ENCODE results near the gene DISC1.

DISC1 gene

GRCh38 chr1:231729544-231729943 lies 103.0 kb downstream of the DISC1 start:
- H3K9me3 Mint-ChIP-seq: peaks cover 14% of the 10 kb centered on the region
- peaks cover 11% of the 10 kb centered on the region for H3K4me1 Mint-ChIP-seq
- no peaks in the 10 kb centered on the region for H3K27me3 Mint-ChIP-seq (ENCODE audit: low read depth, poor library complexity)
- no peak overlapping the region for H3K27ac Mint-ChIP-seq
- no peak for TF ChIP-seq CTCF (IDR thresholded peaks at IDR 0.05)
- no peak for DNase-seq
- no peaks in the 10 kb centered on the region for H3K36me3 Mint-ChIP-seq (ENCODE audit: low read depth)
- H3K4me3 Mint-ChIP-seq: no peak overlapping the region

- no peak for DNase-seq
- Mint-ChIP-seq H3K4me3 (no peak overlapping the region), H3K36me3 (ENCODE audit: low read depth) (no peaks in the 10 kb centered on the region), H3K27me3 (ENCODE audit: low read depth, poor library complexity) (no peaks in the 10 kb centered on the region), H3K4me1 (no peaks in the 10 kb centered on the region), H3K9me3 (peaks cover 14% of the 10 kb centered on the region), H3K27ac (no peak overlapping the region)
- TF ChIP-seq CTCF (IDR thresholded peaks at IDR 0.05): no peak
Observed at GRCh38 chr1:231731268-231731667, 104.7 kb downstream of the DISC1 start.

GRCh38 chr1:231733063-231733462 lies 106.5 kb downstream of the DISC1 start:
- DNase-seq: no peak
- no peak overlapping the region for H3K27ac Mint-ChIP-seq
- no peak for TF ChIP-seq CTCF (IDR thresholded peaks at IDR 0.05)
- no peaks in the 10 kb centered on the region for H3K27me3 Mint-ChIP-seq (ENCODE audit: low read depth, poor library complexity)
- peaks cover 14% of the 10 kb centered on the region for H3K9me3 Mint-ChIP-seq
- H3K4me1 Mint-ChIP-seq: no peaks in the 10 kb centered on the region
- no peaks in the 10 kb centered on the region for H3K36me3 Mint-ChIP-seq (ENCODE audit: low read depth)
- no peak overlapping the region for H3K4me3 Mint-ChIP-seq

DNA sequence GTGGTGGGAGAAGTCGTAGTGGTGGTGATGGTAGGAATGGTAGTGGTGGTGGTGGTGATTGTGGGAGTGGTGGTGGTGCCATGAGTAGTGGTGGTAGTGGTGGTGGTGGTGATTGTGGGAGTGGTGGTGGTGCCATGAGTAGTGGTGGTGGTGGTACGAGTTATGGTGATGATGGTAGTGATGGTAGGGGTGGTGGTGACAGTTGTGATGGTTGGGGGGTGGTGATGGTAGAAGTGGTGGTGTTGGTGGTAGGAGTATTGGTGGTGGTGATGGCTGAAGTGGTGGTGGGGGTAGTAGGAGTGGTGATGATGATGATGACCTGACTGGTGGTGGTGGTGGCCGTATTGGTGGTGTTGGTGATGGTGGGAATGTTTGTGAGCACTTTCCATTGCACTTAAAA lies 107.1 kb downstream of the DISC1 start:
- Mint-ChIP-seq H3K4me1 (no peaks in the 10 kb centered on the region), H3K27me3 (ENCODE audit: low read depth, poor library complexity) (peaks cover 2% of the 10 kb centered on the region), H3K4me3 (no peak overlapping the region), H3K9me3 (peaks cover 14% of the 10 kb centered on the region), H3K36me3 (ENCODE audit: low read depth) (no peaks in the 10 kb centered on the region), H3K27ac (no peak overlapping the region)
- no peak for TF ChIP-seq CTCF (IDR thresholded peaks at IDR 0.05)
- no peak for DNase-seq

GRCh38 chr1:231734417-231734816 lies 107.8 kb downstream of the DISC1 start:
- Mint-ChIP-seq H3K27me3 (ENCODE audit: low read depth, poor library complexity) (peaks cover 2% of the 10 kb centered on the region), H3K4me3 (no peak overlapping the region), H3K36me3 (ENCODE audit: low read depth) (peaks cover 7% of the 10 kb centered on the region), H3K27ac (no peak overlapping the region), H3K9me3 (peaks cover 21% of the 10 kb centered on the region), H3K4me1 (no peaks in the 10 kb centered on the region)
- TF ChIP-seq CTCF (IDR thresholded peaks at IDR 0.05): no peak
- no peak for DNase-seq

DNA sequence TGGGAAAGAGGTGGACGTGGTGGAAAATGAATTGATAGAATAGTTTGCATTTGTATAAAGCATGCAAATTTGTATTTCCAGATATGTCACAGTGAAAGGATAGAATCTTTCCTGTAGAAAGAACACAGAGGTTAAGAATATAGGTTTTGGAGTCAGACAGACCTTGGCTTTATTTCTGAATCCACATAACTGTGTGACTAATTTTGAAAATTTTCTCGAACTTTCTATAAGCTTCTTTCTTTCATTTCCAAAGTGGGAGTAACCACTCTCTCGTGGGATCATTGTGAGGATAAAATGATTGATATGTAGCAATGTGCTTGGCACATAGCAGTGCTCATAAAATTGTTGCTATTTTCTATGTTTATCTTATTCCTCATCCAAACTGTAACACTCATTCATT lies 108.8 kb downstream of the DISC1 start:
- Mint-ChIP-seq H3K27me3 (ENCODE audit: low read depth, poor library complexity) (peaks cover 2% of the 10 kb centered on the region), H3K36me3 (ENCODE audit: low read depth) (peaks cover 16% of the 10 kb centered on the region), H3K9me3 (peaks cover 22% of the 10 kb centered on the region), H3K27ac (no peak overlapping the region), H3K4me3 (no peak overlapping the region), H3K4me1 (no peaks in the 10 kb centered on the region)
- DNase-seq: no peak
- no peak for TF ChIP-seq CTCF (IDR thresholded peaks at IDR 0.05)
